Activated CD8-positive, alpha-beta T cell treated with anti-CD3 and anti-CD28 coated beads for 36 hours (primary cell): Measurements from ENCODE around the gene TWIST1. TPM values are rescaled to one million over a fixed set of nuclear protein-coding genes. Genes with fewer than 3 reads are reported as not detected.

ENCODE experiments used
- ATAC-seq: fragments of 200-7000 bp; cut with Tn5 transposase; one replicate; pipeline ENCODE4 v1.10.0; 2021; ENCODE audit warnings: mild to moderate bottlenecking, moderate library complexity
- CTCF ChIA-PET: fragments of 350-600 bp; sonication (Branson Sonifier 250); formaldehyde crosslinking; loops from one replicate; lab custom pipeline; 2021; ENCODE audit warnings: antibody characterized with exemption; lab: Charles Lee
- POLR2A ChIA-PET: fragments of 350-600 bp; sonication (Branson Sonifier 250); formaldehyde crosslinking; loops from one replicate; lab custom pipeline; 2021; ENCODE audit warnings: antibody characterized with exemption; lab: Charles Lee
- DNase-seq: peaks from one replicate; pipeline ENCODE4 v3.0.0-alpha.2; 2020
- H3K27ac Mint-ChIP-seq: one replicate; pipeline ENCODE4 v1.8.0; 2021; ENCODE audit warnings: mild to moderate bottlenecking, mixed read lengths
- H3K27me3 Mint-ChIP-seq: one replicate; pipeline ENCODE4 v1.8.0; 2021; ENCODE audit warnings: mixed read lengths
- H3K36me3 Mint-ChIP-seq: one replicate; pipeline ENCODE4 v1.8.0; 2021; ENCODE audit warnings: low read depth, mixed read lengths
- H3K4me1 Mint-ChIP-seq: one replicate; pipeline ENCODE4 v1.8.0; 2021; ENCODE audit warnings: low read depth, mixed read lengths
- H3K4me3 Mint-ChIP-seq: one replicate; pipeline ENCODE4 v1.8.0; 2021; ENCODE audit warnings: mild to moderate bottlenecking, moderate library complexity, mixed read lengths
- H3K9me3 Mint-ChIP-seq: one replicate; pipeline ENCODE4 v1.8.0; 2021; ENCODE audit warnings: mixed read lengths
- intact Hi-C: fragments of 100-400 bp; cut with micrococcal nuclease; formaldehyde crosslinking; loops from one replicate; pipeline ENCODE4 v1.10.0; 2022
- total RNA-seq, 2 experiments: library from RNA; stranded (reverse); gene quantifications; one replicate each; pipeline ENCODE4 v1.2.3, GENCODE V29; 2021
- TF ChIP-seq, protein P1 (sequence below): fragments of 200-600 bp; IDR thresholded peaks from one replicate; pipeline ENCODE4 v1.8.0; 2022; ENCODE audit warnings: antibody characterized with exemption, mild to moderate bottlenecking

The TWIST1 gene
- total RNA-seq, 2 experiments from 2014 or later = 0.20 TPM; not detected in 1

- intact Hi-C loops = no loop called here
- ATAC-seq (no peak), DNase-seq (no peak)
- CTCF ChIA-PET = interaction anchor here (1.4 kb wide), 1 partner anchor 27 kb away, joined by 4 read pairs; no protein-coding TSS in a partner anchor
- POLR2A ChIA-PET = no interaction called here
- Mint-ChIP-seq H3K27me3 (no peaks in the 10 kb centered on the region), H3K36me3 (no peaks in the 10 kb centered on the region), H3K27ac (no peak overlapping the region), H3K9me3 (peaks cover 4% of the 10 kb centered on the region), H3K4me3 (no peak overlapping the region), H3K4me1 (no peaks in the 10 kb centered on the region)
- TF ChIP-seq, protein P1, sequence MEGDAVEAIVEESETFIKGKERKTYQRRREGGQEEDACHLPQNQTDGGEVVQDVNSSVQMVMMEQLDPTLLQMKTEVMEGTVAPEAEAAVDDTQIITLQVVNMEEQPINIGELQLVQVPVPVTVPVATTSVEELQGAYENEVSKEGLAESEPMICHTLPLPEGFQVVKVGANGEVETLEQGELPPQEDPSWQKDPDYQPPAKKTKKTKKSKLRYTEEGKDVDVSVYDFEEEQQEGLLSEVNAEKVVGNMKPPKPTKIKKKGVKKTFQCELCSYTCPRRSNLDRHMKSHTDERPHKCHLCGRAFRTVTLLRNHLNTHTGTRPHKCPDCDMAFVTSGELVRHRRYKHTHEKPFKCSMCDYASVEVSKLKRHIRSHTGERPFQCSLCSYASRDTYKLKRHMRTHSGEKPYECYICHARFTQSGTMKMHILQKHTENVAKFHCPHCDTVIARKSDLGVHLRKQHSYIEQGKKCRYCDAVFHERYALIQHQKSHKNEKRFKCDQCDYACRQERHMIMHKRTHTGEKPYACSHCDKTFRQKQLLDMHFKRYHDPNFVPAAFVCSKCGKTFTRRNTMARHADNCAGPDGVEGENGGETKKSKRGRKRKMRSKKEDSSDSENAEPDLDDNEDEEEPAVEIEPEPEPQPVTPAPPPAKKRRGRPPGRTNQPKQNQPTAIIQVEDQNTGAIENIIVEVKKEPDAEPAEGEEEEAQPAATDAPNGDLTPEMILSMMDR = no peak
Measured at GRCh38 chr7:19079066-19079465, 38.4 kb downstream of the TWIST1 start.

DNA sequence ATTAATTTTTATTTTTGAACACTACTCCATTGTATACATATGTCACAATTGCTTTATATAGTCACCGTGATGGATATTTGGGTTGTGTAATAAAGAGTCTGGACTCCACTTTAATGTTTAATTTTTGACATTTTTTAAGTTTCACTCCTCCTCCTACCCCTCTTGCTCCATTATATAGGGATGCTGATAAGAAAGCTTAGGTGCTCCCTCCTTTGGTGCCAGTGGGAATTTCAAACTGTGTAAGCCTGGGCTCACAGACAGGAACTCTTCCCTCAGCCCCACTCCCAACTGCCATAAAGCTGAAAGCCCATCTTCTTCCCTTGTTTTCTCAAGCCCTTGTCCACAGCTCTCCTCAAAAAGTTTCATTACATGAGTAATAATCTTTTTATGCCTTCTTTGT lies 47.6 kb downstream of the TWIST1 start:
- no peak overlapping the region for H3K27ac Mint-ChIP-seq
- H3K4me3 Mint-ChIP-seq = no peak overlapping the region
- H3K4me1 Mint-ChIP-seq = no peaks in the 10 kb centered on the region
- TF ChIP-seq, protein P1 = no peak
- peaks cover 2% of the 10 kb centered on the region for H3K9me3 Mint-ChIP-seq
- intact Hi-C loops = no loop called here
- ATAC-seq (no peak), DNase-seq (no peak)
- H3K36me3 Mint-ChIP-seq = no peaks in the 10 kb centered on the region
- ChIA-PET POLR2A (no interaction called here), CTCF (no interaction called here)
- no peaks in the 10 kb centered on the region for H3K27me3 Mint-ChIP-seq

DNA sequence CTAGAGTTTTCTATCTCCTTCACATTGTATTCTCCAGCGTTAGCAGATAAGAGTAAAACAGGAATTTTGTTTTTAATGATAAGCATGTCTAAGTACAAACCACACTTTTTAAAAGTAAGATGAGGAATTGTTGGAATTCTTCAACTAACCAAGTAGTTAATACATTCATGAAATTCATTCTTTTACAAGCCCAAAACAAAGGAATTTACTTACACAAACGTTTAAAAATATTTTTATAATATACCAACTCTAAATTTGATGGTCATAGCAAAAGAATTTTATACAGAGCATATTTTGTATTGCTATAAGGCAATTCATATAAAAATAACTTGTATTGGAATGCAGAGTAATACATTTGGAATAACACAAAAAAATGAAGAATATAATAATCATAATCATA lies 51.3 kb downstream of the TWIST1 start:
- intact Hi-C loops = no loop called here
- TF ChIP-seq, protein P1 = no peak
- Mint-ChIP-seq H3K9me3 (no peaks in the 10 kb centered on the region), H3K4me1 (no peaks in the 10 kb centered on the region), H3K36me3 (no peaks in the 10 kb centered on the region), H3K27ac (no peak overlapping the region), H3K4me3 (no peak overlapping the region), H3K27me3 (no peaks in the 10 kb centered on the region)
- DNase-seq (no peak), ATAC-seq (no peak)
- ChIA-PET POLR2A (no interaction called here), CTCF (no interaction called here)

Other genes starting within 250 kb of the TWIST1 start
- gene FERD3L, start 27.8 kb upstream of the TWIST1 start, total RNA-seq = not detected